ENCODE data around the gene SOBP.

Gene SOBP

GRCh38 chr6:107488174-107488874, 1.6 kb upstream of the SOBP start:
- Histone ChIP-seq H3K9me3 (ENCODE audit: control insufficient read depth in 1 of 2, low read length in 2 of 2) (no peaks in the 10 kb centered on the region), H3K4me1 (ENCODE audit: control insufficient read depth in 1 of 2, insufficient read depth in 2 of 2, low read length in 2 of 2) (peaks cover 12 to 20% of the 10 kb centered on the region in 2 donors), H3K36me3 (ENCODE audit: control insufficient read depth in 1 of 2, insufficient read depth in 2 of 2, low read length in 2 of 2) (no peaks in the 10 kb centered on the region), H3K27ac (ENCODE audit: low read depth, low read length) (no peak overlapping the region), H3K4me3 (ENCODE audit: low read depth in 1 of 2, low read length in 2 of 2) (peak overlapping the region; percentile 63 to 75), H3K9ac (ENCODE audit: low read depth in 1 of 2, low read length in 2 of 2) (peak overlapping the region; percentile 3 to 33), H3K27me3 (ENCODE audit: control insufficient read depth in 1 of 2, insufficient read depth in 2 of 2, low read length in 2 of 2) (peaks cover 47 to 66% of the 10 kb centered on the region in 2 donors)

GRCh38 chr6:107488875-107489635, 862 bp upstream of the SOBP start:
- Histone ChIP-seq H3K36me3 (ENCODE audit: control insufficient read depth in 1 of 2, insufficient read depth in 2 of 2, low read length in 2 of 2) (no peaks in the 10 kb centered on the region), H3K27ac (ENCODE audit: low read depth, low read length) (no peak overlapping the region), H3K9ac (ENCODE audit: low read depth in 1 of 2, low read length in 2 of 2) (peak overlapping the region; percentile 3 to 33), H3K27me3 (ENCODE audit: control insufficient read depth in 1 of 2, insufficient read depth in 2 of 2, low read length in 2 of 2) (peaks cover 49 to 72% of the 10 kb centered on the region in 2 donors), H3K4me1 (ENCODE audit: control insufficient read depth in 1 of 2, insufficient read depth in 2 of 2, low read length in 2 of 2) (peaks cover 12 to 20% of the 10 kb centered on the region in 2 donors), H3K4me3 (ENCODE audit: low read depth in 1 of 2, low read length in 2 of 2) (peak overlapping the region; percentile 63 to 75), H3K9me3 (ENCODE audit: control insufficient read depth in 1 of 2, low read length in 2 of 2) (no peaks in the 10 kb centered on the region)

- no peak overlapping the region for H3K27ac ChIP-seq (ENCODE audit: low read depth, low read length)
- no peak overlapping the region for H3K9ac ChIP-seq (ENCODE audit: low read depth in 1 of 2, low read length in 2 of 2)
- peaks cover 12 to 20% of the 10 kb centered on the region in 2 donors for H3K4me1 ChIP-seq (ENCODE audit: control insufficient read depth in 1 of 2, insufficient read depth in 2 of 2, low read length in 2 of 2)
- H3K9me3 ChIP-seq (ENCODE audit: control insufficient read depth in 1 of 2, low read length in 2 of 2): no peaks in the 10 kb centered on the region
- peaks cover 49 to 69% of the 10 kb centered on the region in 2 donors for H3K27me3 ChIP-seq (ENCODE audit: control insufficient read depth in 1 of 2, insufficient read depth in 2 of 2, low read length in 2 of 2)
- no peaks in the 10 kb centered on the region for H3K36me3 ChIP-seq (ENCODE audit: control insufficient read depth in 1 of 2, insufficient read depth in 2 of 2, low read length in 2 of 2)
- H3K4me3 ChIP-seq (ENCODE audit: low read depth in 1 of 2, low read length in 2 of 2): peak overlapping the region; percentile 64 to 69
These were observed 735 bp downstream of the SOBP start for GRCh38 chr6:107490566-107491137.

GRCh38 chr6:107491138-107491609, 1.3 kb downstream of the SOBP start:
- H3K27ac ChIP-seq (ENCODE audit: low read depth, low read length): no peak overlapping the region
- peaks cover 12 to 20% of the 10 kb centered on the region in 2 donors for H3K4me1 ChIP-seq (ENCODE audit: control insufficient read depth in 1 of 2, insufficient read depth in 2 of 2, low read length in 2 of 2)

GRCh38 chr6:107491760-107492660, 2.1 kb downstream of the SOBP start:
- H3K36me3 ChIP-seq (ENCODE audit: control insufficient read depth in 1 of 2, insufficient read depth in 2 of 2, low read length in 2 of 2): no peaks in the 10 kb centered on the region
- peak overlapping the region; percentile 64 to 69 for H3K4me3 ChIP-seq (ENCODE audit: low read depth in 1 of 2, low read length in 2 of 2)
- H3K9me3 ChIP-seq (ENCODE audit: control insufficient read depth in 1 of 2, low read length in 2 of 2): no peaks in the 10 kb centered on the region
- no peak overlapping the region for H3K9ac ChIP-seq (ENCODE audit: low read depth in 1 of 2, low read length in 2 of 2)
- H3K27me3 ChIP-seq (ENCODE audit: control insufficient read depth in 1 of 2, insufficient read depth in 2 of 2, low read length in 2 of 2): peaks cover 44 to 62% of the 10 kb centered on the region in 2 donors
- no peak overlapping the region for H3K27ac ChIP-seq (ENCODE audit: low read depth, low read length)
- H3K4me1 ChIP-seq (ENCODE audit: control insufficient read depth in 1 of 2, insufficient read depth in 2 of 2, low read length in 2 of 2): peaks cover 12 to 20% of the 10 kb centered on the region in 2 donors

More at GRCh38 chr6:107491138-107491609, 1.3 kb downstream of the SOBP start:
- no peaks in the 10 kb centered on the region for H3K9me3 ChIP-seq (ENCODE audit: control insufficient read depth in 1 of 2, low read length in 2 of 2)
- H3K27me3 ChIP-seq (ENCODE audit: control insufficient read depth in 1 of 2, insufficient read depth in 2 of 2, low read length in 2 of 2): peaks cover 49 to 69% of the 10 kb centered on the region in 2 donors
- H3K36me3 ChIP-seq (ENCODE audit: control insufficient read depth in 1 of 2, insufficient read depth in 2 of 2, low read length in 2 of 2): no peaks in the 10 kb centered on the region
- peak overlapping the region; percentile 64 to 69 for H3K4me3 ChIP-seq (ENCODE audit: low read depth in 1 of 2, low read length in 2 of 2)
- H3K9ac ChIP-seq (ENCODE audit: low read depth in 1 of 2, low read length in 2 of 2): no peak overlapping the region

GRCh38 chr6:107493158-107494057, 3.5 kb downstream of the SOBP start:
- Histone ChIP-seq H3K27me3 (ENCODE audit: control insufficient read depth in 1 of 2, insufficient read depth in 2 of 2, low read length in 2 of 2) (peaks cover 37 to 49% of the 10 kb centered on the region in 2 donors), H3K9me3 (ENCODE audit: control insufficient read depth in 1 of 2, low read length in 2 of 2) (no peaks in the 10 kb centered on the region), H3K36me3 (ENCODE audit: control insufficient read depth in 1 of 2, insufficient read depth in 2 of 2, low read length in 2 of 2) (no peaks in the 10 kb centered on the region), H3K4me1 (ENCODE audit: control insufficient read depth in 1 of 2, insufficient read depth in 2 of 2, low read length in 2 of 2) (peaks cover 10 to 20% of the 10 kb centered on the region in 2 donors), H3K27ac (ENCODE audit: low read depth, low read length) (no peak overlapping the region), H3K9ac (ENCODE audit: low read depth in 1 of 2, low read length in 2 of 2) (no peak overlapping the region), H3K4me3 (ENCODE audit: low read depth in 1 of 2, low read length in 2 of 2) (peak overlapping the region in 1 of 2 donors; percentile 35)

- no peak overlapping the region for H3K27ac ChIP-seq (ENCODE audit: low read depth, low read length)
- H3K9ac ChIP-seq (ENCODE audit: low read depth in 1 of 2, low read length in 2 of 2): no peak overlapping the region
- H3K36me3 ChIP-seq (ENCODE audit: control insufficient read depth in 1 of 2, insufficient read depth in 2 of 2, low read length in 2 of 2): no peaks in the 10 kb centered on the region
- peaks cover 28 to 38% of the 10 kb centered on the region in 2 donors for H3K27me3 ChIP-seq (ENCODE audit: control insufficient read depth in 1 of 2, insufficient read depth in 2 of 2, low read length in 2 of 2)
- peaks cover 0 to 11% of the 10 kb centered on the region in 2 donors for H3K4me1 ChIP-seq (ENCODE audit: control insufficient read depth in 1 of 2, insufficient read depth in 2 of 2, low read length in 2 of 2)
- peak overlapping the region in 1 of 2 donors; percentile 15 for H3K4me3 ChIP-seq (ENCODE audit: low read depth in 1 of 2, low read length in 2 of 2)
- H3K9me3 ChIP-seq (ENCODE audit: control insufficient read depth in 1 of 2, low read length in 2 of 2): no peaks in the 10 kb centered on the region
These were observed 5.3 kb downstream of the SOBP start for GRCh38 chr6:107495196-107495643.

- H3K9ac ChIP-seq (ENCODE audit: low read depth in 1 of 2, low read length in 2 of 2): no peak overlapping the region
- no peaks in the 10 kb centered on the region for H3K9me3 ChIP-seq (ENCODE audit: control insufficient read depth in 1 of 2, low read length in 2 of 2)
- H3K27me3 ChIP-seq (ENCODE audit: control insufficient read depth in 1 of 2, insufficient read depth in 2 of 2, low read length in 2 of 2): peaks cover 22 to 33% of the 10 kb centered on the region in 2 donors
- peaks cover 0 to 5% of the 10 kb centered on the region in 2 donors for H3K4me1 ChIP-seq (ENCODE audit: control insufficient read depth in 1 of 2, insufficient read depth in 2 of 2, low read length in 2 of 2)
- no peaks in the 10 kb centered on the region for H3K36me3 ChIP-seq (ENCODE audit: control insufficient read depth in 1 of 2, insufficient read depth in 2 of 2, low read length in 2 of 2)
- no peak overlapping the region for H3K4me3 ChIP-seq (ENCODE audit: low read depth in 1 of 2, low read length in 2 of 2)
- no peak overlapping the region for H3K27ac ChIP-seq (ENCODE audit: low read depth, low read length)
These were observed 6.1 kb downstream of the SOBP start for GRCh38 chr6:107495971-107496370.

Data from duodenal mucosa (tissue), 2 donors.